Testis (tissue), 2 donors: ENCODE data around the gene SFXN4.

Experiments
- POLR2A ChIP-seq: fragments of 450-650 bp; IDR thresholded peaks from one replicate; pipeline ENCODE4 v1.6.1; 2017; ENCODE audit warnings: antibody characterized with exemption, mild to moderate bottlenecking, moderate library complexity
- TF ChIP-seq, protein P1 (sequence below), 3 experiments: fragments of 450-650 bp in 2 of 3; fragments of 200-600 bp in 1 of 3; sonication (generic) in 1 of 3; IDR thresholded peaks; one replicate each; pipeline ENCODE4 v1.5.1; 2016 to 2019; ENCODE audit warnings: antibody characterized with exemption in 3 of 3, mild to moderate bottlenecking in 2 of 3, moderate library complexity in 1 of 3

DNA sequence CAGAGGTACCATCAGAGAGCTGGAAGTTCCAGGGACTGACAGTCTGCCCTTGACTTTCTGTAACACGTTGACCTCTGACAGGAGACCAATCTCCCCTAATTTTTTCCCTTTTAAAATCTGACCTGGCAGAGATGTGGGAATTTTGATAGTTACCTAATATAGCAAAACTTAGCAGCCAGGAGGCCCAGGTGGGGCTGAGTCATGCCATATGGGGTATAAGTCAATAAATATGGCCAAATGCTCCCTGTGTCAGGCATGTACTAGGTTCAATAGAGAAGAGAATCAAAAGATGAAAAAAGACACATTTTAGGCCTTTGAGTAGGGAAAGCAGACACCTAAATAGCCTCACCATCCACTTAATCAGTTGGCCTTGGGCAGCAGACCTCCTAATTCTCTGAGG, 35.7 kb upstream of the SFXN4 start:
- TF ChIP-seq POLR2A: no peak
- TF ChIP-seq, protein P1, sequence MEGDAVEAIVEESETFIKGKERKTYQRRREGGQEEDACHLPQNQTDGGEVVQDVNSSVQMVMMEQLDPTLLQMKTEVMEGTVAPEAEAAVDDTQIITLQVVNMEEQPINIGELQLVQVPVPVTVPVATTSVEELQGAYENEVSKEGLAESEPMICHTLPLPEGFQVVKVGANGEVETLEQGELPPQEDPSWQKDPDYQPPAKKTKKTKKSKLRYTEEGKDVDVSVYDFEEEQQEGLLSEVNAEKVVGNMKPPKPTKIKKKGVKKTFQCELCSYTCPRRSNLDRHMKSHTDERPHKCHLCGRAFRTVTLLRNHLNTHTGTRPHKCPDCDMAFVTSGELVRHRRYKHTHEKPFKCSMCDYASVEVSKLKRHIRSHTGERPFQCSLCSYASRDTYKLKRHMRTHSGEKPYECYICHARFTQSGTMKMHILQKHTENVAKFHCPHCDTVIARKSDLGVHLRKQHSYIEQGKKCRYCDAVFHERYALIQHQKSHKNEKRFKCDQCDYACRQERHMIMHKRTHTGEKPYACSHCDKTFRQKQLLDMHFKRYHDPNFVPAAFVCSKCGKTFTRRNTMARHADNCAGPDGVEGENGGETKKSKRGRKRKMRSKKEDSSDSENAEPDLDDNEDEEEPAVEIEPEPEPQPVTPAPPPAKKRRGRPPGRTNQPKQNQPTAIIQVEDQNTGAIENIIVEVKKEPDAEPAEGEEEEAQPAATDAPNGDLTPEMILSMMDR (IDR thresholded peaks at IDR 0.05): no peak
